A549 treated with CpdA at 1 μM for 4 hours (cell line): Measurements from ENCODE around the gene DPY19L2. TPM values are rescaled to one million over a fixed set of nuclear protein-coding genes. Genes with fewer than 3 reads are reported as not detected.

ENCODE experiments used
- total RNA-seq: library from RNA; stranded (reverse); fragments of 200-300 nt; extraction: Qiagen RNA extraction; gene quantifications from 5 replicates; pipeline ENCODE4 v1.2.3, GENCODE V29; 2022; ENCODE audit warnings: low read depth

Gene DPY19L2
- 1.7 to 2.6 TPM (median 2.1 TPM) in 5 replicates for total RNA-seq

DNA sequence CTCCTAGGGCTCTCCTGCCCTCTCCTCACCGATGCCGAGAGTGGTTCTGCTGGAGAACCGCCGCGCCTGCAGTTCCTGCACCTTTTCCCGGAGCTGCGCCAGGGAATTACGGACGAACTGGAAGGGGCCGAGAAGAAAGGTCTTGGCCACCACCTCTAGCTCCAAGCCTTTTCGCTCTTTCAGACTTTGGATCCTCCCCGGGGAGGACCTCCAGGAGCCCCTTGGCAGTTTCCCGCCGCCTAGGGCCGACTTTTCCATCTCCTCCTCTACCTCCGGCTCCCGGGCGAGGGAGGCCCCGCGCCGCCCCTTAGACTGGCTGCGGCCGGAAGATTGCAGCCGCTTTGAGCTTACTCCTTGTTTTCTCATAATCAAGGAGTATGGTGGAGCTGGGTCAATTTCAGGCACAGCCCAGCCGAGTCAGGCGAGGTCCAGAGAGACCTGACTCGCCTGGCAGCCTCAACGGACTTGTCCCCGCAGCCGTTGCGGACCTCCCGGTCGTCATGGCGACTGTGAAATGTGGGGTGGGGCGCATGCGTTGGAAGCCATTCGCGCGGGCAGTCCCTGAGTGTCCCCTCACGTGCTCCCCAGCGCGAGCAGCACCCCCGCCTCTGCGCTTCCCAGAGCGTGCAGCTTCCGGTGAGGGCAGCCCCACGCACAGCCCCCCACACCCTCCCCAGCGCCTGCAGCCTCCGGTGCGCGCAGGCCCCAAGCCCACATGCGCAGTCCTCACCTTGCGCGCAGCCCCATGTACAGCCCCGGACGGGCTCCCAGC, at the start of gene DPY19L2:
TSS of gene DPY19L2 (minus strand) at position 466 of the 772 bp plus-strand sequence. CDS start at position 366, 100 bp downstream.

Other genes with a start within 250 kb of the DPY19L2 start
- 28.4 to 32.0 TPM (median 29.5 TPM) in 5 replicates for gene RXYLT1, start 111.4 kb upstream of the DPY19L2 start, total RNA-seq
- 9.5 to 13.8 TPM (median 10.6 TPM) in 5 replicates for gene SRGAP1, start 176.2 kb upstream of the DPY19L2 start, total RNA-seq